Skeletal muscle satellite cell (primary cell): ENCODE results near the gene HIVEP3.

ENCODE experiments used
- H3K27me3 ChIP-seq: 2 replicates; pipeline ENCODE4 v1.7.0; 2013; ENCODE audit warnings: low read length; ENCODE audit not compliant: control insufficient read depth, insufficient read depth
- H3K36me3 ChIP-seq: 2 replicates; pipeline ENCODE4 v1.7.0; 2013; ENCODE audit warnings: mild to moderate bottlenecking, control low read depth, low read length; ENCODE audit not compliant: insufficient read depth
- H3K4me1 ChIP-seq: 2 replicates; pipeline ENCODE4 v1.7.0; 2013; ENCODE audit warnings: low read length; ENCODE audit not compliant: control insufficient read depth, insufficient read depth
- H3K4me2 ChIP-seq: 2 replicates; pipeline ENCODE4 v1.7.0; 2013; ENCODE audit warnings: mild to moderate bottlenecking, low read length
- H3K4me3 ChIP-seq: 2 replicates; pipeline ENCODE4 v1.7.0; 2013; ENCODE audit warnings: low read length
- H3K9ac ChIP-seq: 2 replicates; pipeline ENCODE4 v1.7.0; 2013; ENCODE audit warnings: mild to moderate bottlenecking, low read depth, low read length, moderate library complexity
- H3K9me3 ChIP-seq: replicated peaks from 2 replicates; pipeline ENCODE4 v1.7.0; 2013; ENCODE audit warnings: mild to moderate bottlenecking, control low read depth, low read length

The HIVEP3 gene

GRCh38 chr1:41535716-41536115, 383.0 kb downstream of the HIVEP3 start:
- no peak overlapping the region for H3K4me3 ChIP-seq
- H3K27me3 ChIP-seq, result peaks cover 3% of the 10 kb centered on the region

GRCh38 chr1:41535276-41535675, 383.4 kb downstream of the HIVEP3 start:
- Histone ChIP-seq H3K9ac (no peak overlapping the region), H3K27me3 (peaks cover 3% of the 10 kb centered on the region), H3K4me3 (no peak overlapping the region)

More at GRCh38 chr1:41535716-41536115, 383.0 kb downstream of the HIVEP3 start:
- Histone ChIP-seq H3K9me3 (no peaks in the 10 kb centered on the region), H3K36me3 (no peaks in the 10 kb centered on the region), H3K4me1 (peaks cover 21% of the 10 kb centered on the region), H3K4me2 (no peak overlapping the region), H3K9ac (no peak overlapping the region)

GRCh38 chr1:41534181-41535076, 384.3 kb downstream of the HIVEP3 start:
- Histone ChIP-seq H3K9me3 (no peaks in the 10 kb centered on the region), H3K4me2 (no peak overlapping the region), H3K4me1 (peaks cover 20% of the 10 kb centered on the region), H3K4me3 (no peak overlapping the region), H3K9ac (no peak overlapping the region), H3K27me3 (peaks cover 3% of the 10 kb centered on the region), H3K36me3 (no peaks in the 10 kb centered on the region)

More at GRCh38 chr1:41535276-41535675, 383.4 kb downstream of the HIVEP3 start:
- Histone ChIP-seq H3K4me1 (peaks cover 20% of the 10 kb centered on the region), H3K9me3 (no peaks in the 10 kb centered on the region), H3K4me2 (no peak overlapping the region), H3K36me3 (no peaks in the 10 kb centered on the region)

GRCh38 chr1:41533731-41534080, 385.0 kb downstream of the HIVEP3 start:
- Histone ChIP-seq H3K9me3 (no peaks in the 10 kb centered on the region), H3K4me1 (peaks cover 20% of the 10 kb centered on the region), H3K27me3 (peaks cover 3% of the 10 kb centered on the region), H3K9ac (no peak overlapping the region), H3K36me3 (no peaks in the 10 kb centered on the region), H3K4me3 (no peak overlapping the region), H3K4me2 (no peak overlapping the region)

GRCh38 chr1:41533016-41533730, 385.5 kb downstream of the HIVEP3 start:
- no peak overlapping the region for H3K9ac ChIP-seq
- H3K36me3 ChIP-seq, result no peaks in the 10 kb centered on the region
- no peak overlapping the region for H3K4me3 ChIP-seq
- no peak overlapping the region for H3K4me2 ChIP-seq
- H3K27me3 ChIP-seq, result peaks cover 3% of the 10 kb centered on the region
- H3K4me1 ChIP-seq, result peaks cover 16% of the 10 kb centered on the region
- no peaks in the 10 kb centered on the region for H3K9me3 ChIP-seq

GRCh38 chr1:41532206-41532975, 386.3 kb downstream of the HIVEP3 start:
- peaks cover 8% of the 10 kb centered on the region for H3K4me1 ChIP-seq
- no peak overlapping the region for H3K4me2 ChIP-seq
- peaks cover 3% of the 10 kb centered on the region for H3K27me3 ChIP-seq
- H3K4me3 ChIP-seq, result no peak overlapping the region
- no peaks in the 10 kb centered on the region for H3K36me3 ChIP-seq
- H3K9me3 ChIP-seq, result no peaks in the 10 kb centered on the region
- no peak overlapping the region for H3K9ac ChIP-seq

GRCh38 chr1:41530411-41530810, 388.3 kb downstream of the HIVEP3 start:
- Histone ChIP-seq H3K27me3 (peaks cover 3% of the 10 kb centered on the region), H3K9ac (no peak overlapping the region), H3K4me1 (no peaks in the 10 kb centered on the region), H3K9me3 (no peaks in the 10 kb centered on the region), H3K36me3 (no peaks in the 10 kb centered on the region), H3K4me3 (no peak overlapping the region), H3K4me2 (no peak overlapping the region)

GRCh38 chr1:41529621-41530395, 388.9 kb downstream of the HIVEP3 start:
- no peak overlapping the region for H3K9ac ChIP-seq

GRCh38 chr1:41528726-41529605, 389.8 kb downstream of the HIVEP3 start:
- Histone ChIP-seq H3K4me1 (no peaks in the 10 kb centered on the region), H3K9ac (no peak overlapping the region), H3K4me2 (no peak overlapping the region), H3K4me3 (no peak overlapping the region), H3K9me3 (no peaks in the 10 kb centered on the region), H3K36me3 (no peaks in the 10 kb centered on the region), H3K27me3 (peaks cover 3% of the 10 kb centered on the region)

More at GRCh38 chr1:41529621-41530395, 388.9 kb downstream of the HIVEP3 start:
- no peaks in the 10 kb centered on the region for H3K4me1 ChIP-seq
- peaks cover 3% of the 10 kb centered on the region for H3K27me3 ChIP-seq
- H3K9me3 ChIP-seq, result no peaks in the 10 kb centered on the region
- no peaks in the 10 kb centered on the region for H3K36me3 ChIP-seq
- H3K4me2 ChIP-seq, result no peak overlapping the region
- no peak overlapping the region for H3K4me3 ChIP-seq

GRCh38 chr1:41528106-41528505, 390.6 kb downstream of the HIVEP3 start:
- Histone ChIP-seq H3K36me3 (no peaks in the 10 kb centered on the region), H3K4me3 (no peak overlapping the region), H3K4me1 (no peaks in the 10 kb centered on the region), H3K9me3 (no peaks in the 10 kb centered on the region), H3K27me3 (peaks cover 3% of the 10 kb centered on the region), H3K9ac (no peak overlapping the region), H3K4me2 (no peak overlapping the region)
